ENCODE measurements around the gene PRPSAP2. TPM values are rescaled to one million over a fixed set of nuclear protein-coding genes. Genes with fewer than 3 reads are reported as not detected.
A peak's percentile ranks its signal among the peaks of the same experiment; 100 is the strongest.

The PRPSAP2 gene
- total RNA-seq, 1 experiment from 2014 or later = 24.6 TPM

DNA sequence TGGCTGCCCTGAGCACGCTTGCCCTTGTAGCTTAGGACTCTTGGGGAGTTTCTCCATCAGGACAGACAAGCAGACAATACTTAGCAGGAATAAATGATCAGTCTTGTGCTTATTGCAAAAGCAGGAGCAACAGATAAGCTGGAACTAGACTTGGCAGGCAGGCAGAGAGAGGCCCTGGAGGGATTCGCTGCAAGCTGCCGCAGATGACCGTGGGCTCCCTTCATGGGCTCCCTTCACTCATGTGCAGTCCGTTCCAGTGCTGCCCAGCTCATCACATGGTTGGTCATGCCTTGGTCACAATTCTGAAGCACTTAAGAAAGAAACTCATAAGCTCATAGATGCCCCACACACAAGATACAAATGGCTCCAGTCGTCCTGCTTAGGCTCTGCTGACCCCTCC lies 91.6 kb downstream of the PRPSAP2 start:
- CTCF ChIA-PET = interaction anchor here (1.2 kb wide), 1 partner anchor 11 kb away, joined by 3 read pairs; no protein-coding TSS in a partner anchor
- Mint-ChIP-seq H3K27me3 (ENCODE audit: unreplicated experiment) (peaks cover 8% of the 10 kb centered on the region), H3K4me1 (ENCODE audit: low read depth, unreplicated experiment) (peaks cover 18% of the 10 kb centered on the region), H3K4me3 (ENCODE audit: low read depth, unreplicated experiment) (no peak overlapping the region), H3K36me3 (ENCODE audit: insufficient read depth, unreplicated experiment) (peaks cover 13% of the 10 kb centered on the region), H3K9me3 (ENCODE audit: low read depth, unreplicated experiment) (no peaks in the 10 kb centered on the region), H3K27ac (ENCODE audit: unreplicated experiment) (no peak overlapping the region)
- intact Hi-C loops (cut with micrococcal nuclease; ENCODE audit: unreplicated experiment) = no loop called here
- no peak for DNase-seq
- TF ChIP-seq, protein P1, sequence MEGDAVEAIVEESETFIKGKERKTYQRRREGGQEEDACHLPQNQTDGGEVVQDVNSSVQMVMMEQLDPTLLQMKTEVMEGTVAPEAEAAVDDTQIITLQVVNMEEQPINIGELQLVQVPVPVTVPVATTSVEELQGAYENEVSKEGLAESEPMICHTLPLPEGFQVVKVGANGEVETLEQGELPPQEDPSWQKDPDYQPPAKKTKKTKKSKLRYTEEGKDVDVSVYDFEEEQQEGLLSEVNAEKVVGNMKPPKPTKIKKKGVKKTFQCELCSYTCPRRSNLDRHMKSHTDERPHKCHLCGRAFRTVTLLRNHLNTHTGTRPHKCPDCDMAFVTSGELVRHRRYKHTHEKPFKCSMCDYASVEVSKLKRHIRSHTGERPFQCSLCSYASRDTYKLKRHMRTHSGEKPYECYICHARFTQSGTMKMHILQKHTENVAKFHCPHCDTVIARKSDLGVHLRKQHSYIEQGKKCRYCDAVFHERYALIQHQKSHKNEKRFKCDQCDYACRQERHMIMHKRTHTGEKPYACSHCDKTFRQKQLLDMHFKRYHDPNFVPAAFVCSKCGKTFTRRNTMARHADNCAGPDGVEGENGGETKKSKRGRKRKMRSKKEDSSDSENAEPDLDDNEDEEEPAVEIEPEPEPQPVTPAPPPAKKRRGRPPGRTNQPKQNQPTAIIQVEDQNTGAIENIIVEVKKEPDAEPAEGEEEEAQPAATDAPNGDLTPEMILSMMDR (IDR thresholded peaks at IDR 0.05; ENCODE audit: unreplicated experiment) = no peak
- no TSS peak for BruUV-seq (replicated peaks)

DNA sequence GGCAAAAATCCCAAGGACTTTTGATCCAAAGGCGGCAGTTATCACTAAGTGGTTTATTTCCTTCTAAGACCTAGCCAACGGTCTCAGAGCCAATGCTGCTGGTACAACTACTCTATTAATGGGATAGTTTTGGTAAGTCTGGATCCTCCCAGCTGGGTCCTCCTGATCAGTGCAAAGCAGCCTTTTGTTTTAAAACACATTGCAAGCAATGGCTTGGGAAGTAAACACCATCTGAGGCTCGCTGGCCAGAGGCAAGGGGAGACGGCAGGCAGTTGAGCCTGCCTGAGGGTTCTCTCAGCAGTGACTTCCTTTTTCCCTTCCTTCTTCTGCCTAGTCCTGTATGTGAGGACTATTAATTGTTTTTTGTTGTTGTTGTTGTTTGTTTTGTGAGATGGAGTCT lies 92.4 kb downstream of the PRPSAP2 start:
- H3K4me1 Mint-ChIP-seq (ENCODE audit: low read depth, unreplicated experiment) = peaks cover 18% of the 10 kb centered on the region
- no peak for DNase-seq
- no peak overlapping the region for H3K27ac Mint-ChIP-seq (ENCODE audit: unreplicated experiment)
- intact Hi-C loops (cut with micrococcal nuclease; ENCODE audit: unreplicated experiment) = loop anchor here (1.0 kb wide), 1 partner anchor 12 kb away; no protein-coding TSS in a partner anchor
- peaks cover 13% of the 10 kb centered on the region for H3K36me3 Mint-ChIP-seq (ENCODE audit: insufficient read depth, unreplicated experiment)
- H3K9me3 Mint-ChIP-seq (ENCODE audit: low read depth, unreplicated experiment) = no peaks in the 10 kb centered on the region
- BruUV-seq (replicated peaks) = no TSS peak
- H3K27me3 Mint-ChIP-seq (ENCODE audit: unreplicated experiment) = peaks cover 8% of the 10 kb centered on the region
- TF ChIP-seq, protein P1 (IDR thresholded peaks at IDR 0.05; ENCODE audit: unreplicated experiment) = no peak
- no peak overlapping the region for H3K4me3 Mint-ChIP-seq (ENCODE audit: low read depth, unreplicated experiment)
- CTCF ChIA-PET = no interaction called here

DNA sequence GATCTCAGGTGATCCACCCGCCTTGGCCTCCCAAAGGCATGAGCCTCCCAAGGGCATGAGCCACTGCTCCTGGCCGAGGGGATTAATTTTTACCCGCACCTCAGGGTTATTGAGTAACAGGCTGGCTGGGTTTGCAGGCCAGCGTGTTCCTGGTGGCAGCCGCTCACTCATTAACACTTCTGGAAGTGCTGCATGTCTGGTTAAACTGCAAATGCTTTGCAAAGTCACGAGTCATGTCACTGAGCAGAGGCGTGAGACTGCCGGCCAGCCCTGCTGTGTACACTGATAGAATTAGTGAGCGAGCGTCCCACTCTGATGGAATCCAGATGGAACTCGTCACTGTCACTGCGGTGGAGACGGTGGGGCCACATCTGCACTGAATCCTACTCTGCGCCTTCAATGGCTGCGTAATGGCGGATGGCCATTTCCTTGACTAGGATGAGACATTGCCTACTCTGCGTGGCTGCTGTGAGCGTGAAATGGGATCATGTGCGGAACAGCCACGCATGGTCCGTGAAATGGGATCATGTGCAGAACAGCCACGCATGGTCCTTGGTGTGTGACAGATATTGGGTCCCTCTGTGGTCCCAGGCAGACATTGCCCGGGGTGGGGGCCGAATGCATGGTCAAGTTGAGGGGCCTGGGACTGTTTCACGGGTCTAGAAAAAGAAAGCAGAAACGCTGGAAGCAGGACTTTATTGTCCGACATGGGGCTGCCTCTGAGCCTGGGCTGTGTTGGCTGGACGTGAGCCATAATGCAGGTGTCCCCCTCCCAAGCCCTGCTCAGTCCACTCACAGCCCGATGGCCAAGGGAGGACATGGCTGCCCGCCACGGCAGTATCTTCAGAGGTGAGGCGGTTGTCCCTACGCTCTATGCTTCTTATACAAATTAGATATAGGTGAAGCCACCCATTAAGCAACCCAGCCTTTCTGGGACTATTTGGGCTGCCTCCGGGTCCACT lies 93.3 kb downstream of the PRPSAP2 start:
- CTCF ChIA-PET = no interaction called here
- DNase-seq = peak; percentile 69
- TF ChIP-seq, protein P1 (IDR thresholded peaks at IDR 0.05; ENCODE audit: unreplicated experiment) = no peak
- Mint-ChIP-seq H3K27me3 (ENCODE audit: unreplicated experiment) (peaks cover 5% of the 10 kb centered on the region), H3K4me3 (ENCODE audit: low read depth, unreplicated experiment) (no peak overlapping the region), H3K4me1 (ENCODE audit: low read depth, unreplicated experiment) (peaks cover 15% of the 10 kb centered on the region), H3K36me3 (ENCODE audit: insufficient read depth, unreplicated experiment) (peaks cover 13% of the 10 kb centered on the region), H3K27ac (ENCODE audit: unreplicated experiment) (no peak overlapping the region), H3K9me3 (ENCODE audit: low read depth, unreplicated experiment) (no peaks in the 10 kb centered on the region)
- intact Hi-C loops (cut with micrococcal nuclease; ENCODE audit: unreplicated experiment) = loop anchor here (1.0 kb wide), 1 partner anchor 13 kb away; no protein-coding TSS in a partner anchor
- BruUV-seq (replicated peaks) = no TSS peak

DNA sequence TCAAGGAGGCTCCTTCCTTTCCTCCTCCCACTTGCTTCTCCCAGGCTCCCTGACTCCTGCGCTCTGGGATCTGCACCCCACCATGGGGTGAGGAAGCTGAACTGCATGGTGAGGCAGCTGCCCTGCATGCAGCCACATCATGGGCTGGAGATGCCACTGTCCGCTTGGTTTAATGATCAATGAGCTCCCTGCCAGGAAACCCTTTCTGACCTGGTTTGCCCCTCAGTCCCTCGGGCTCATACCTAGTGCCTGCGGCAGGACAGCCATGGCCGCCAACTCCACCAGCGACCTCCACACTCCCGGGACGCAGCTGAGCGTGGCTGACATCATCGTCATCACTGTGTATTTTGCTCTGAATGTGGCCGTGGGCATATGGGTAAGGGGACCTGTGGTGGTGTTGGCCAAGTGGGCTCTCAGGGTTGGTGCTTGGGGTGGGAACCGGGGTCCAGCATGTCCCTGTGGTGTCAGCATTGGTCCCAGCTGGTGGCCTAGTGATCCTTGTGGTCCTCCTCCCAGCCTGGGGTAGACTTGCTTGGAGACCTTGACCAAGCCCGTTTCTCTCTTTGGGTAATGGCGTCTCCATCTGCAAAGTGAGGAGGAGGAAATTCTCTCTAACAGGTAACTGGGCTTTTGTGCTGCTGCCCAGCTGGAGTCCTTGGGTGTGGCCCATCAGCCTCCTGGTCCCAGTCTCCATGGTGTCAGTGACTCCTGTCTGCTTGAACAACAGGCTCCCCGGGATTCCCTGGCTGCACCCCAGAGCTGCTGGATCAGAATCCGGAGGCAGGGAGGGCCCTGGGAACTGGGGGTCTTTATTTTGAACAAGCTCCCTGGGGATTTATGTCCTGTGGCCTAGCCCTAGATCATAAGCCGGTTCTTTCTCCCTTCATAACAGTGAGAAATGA lies 94.3 kb downstream of the PRPSAP2 start, which contains the start of gene SLC5A10:
TSS of gene SLC5A10 (plus strand) at position 225 of the 902 bp plus-strand sequence. CDS start at position 266, 41 bp downstream.
- H3K27ac Mint-ChIP-seq (ENCODE audit: unreplicated experiment) = no peak within 1 kb of the TSS
- DNase-seq = no peak
- H3K27me3 Mint-ChIP-seq (ENCODE audit: unreplicated experiment) = no peaks in the 10 kb centered on the region
- H3K36me3 Mint-ChIP-seq (ENCODE audit: insufficient read depth, unreplicated experiment) = peaks cover 6% of the 10 kb centered on the region
- no TSS peak for BruUV-seq (replicated peaks)
- CTCF ChIA-PET = no interaction called here
- no peak within 1 kb of the TSS for H3K4me3 Mint-ChIP-seq (ENCODE audit: low read depth, unreplicated experiment)
- H3K4me1 Mint-ChIP-seq (ENCODE audit: low read depth, unreplicated experiment) = peaks cover 9% of the 10 kb centered on the region
- H3K9me3 Mint-ChIP-seq (ENCODE audit: low read depth, unreplicated experiment) = no peaks in the 10 kb centered on the region
- intact Hi-C loops (cut with micrococcal nuclease; ENCODE audit: unreplicated experiment) = no loop called here
- TF ChIP-seq, protein P1 (IDR thresholded peaks at IDR 0.05; ENCODE audit: unreplicated experiment) = no peak
